Inflammatory macrophage treated with lipopolysaccharide for 4 hours (primary cell): ENCODE data around the gene URM1.
"Not testable (repeated sequence)": the region's sequence is repeated elsewhere in the genome, so short reads cannot be mapped to it uniquely, and the experiment has no call there.

ENCODE experiments used
- DNase-seq: peaks from one replicate; pipeline ENCODE4 v3.0.0-alpha.2; 2020

The URM1 gene

GRCh38 chr9:128412120-128412790, 41.1 kb downstream of the URM1 start:
- DNase-seq = peak; percentile 25

DNA sequence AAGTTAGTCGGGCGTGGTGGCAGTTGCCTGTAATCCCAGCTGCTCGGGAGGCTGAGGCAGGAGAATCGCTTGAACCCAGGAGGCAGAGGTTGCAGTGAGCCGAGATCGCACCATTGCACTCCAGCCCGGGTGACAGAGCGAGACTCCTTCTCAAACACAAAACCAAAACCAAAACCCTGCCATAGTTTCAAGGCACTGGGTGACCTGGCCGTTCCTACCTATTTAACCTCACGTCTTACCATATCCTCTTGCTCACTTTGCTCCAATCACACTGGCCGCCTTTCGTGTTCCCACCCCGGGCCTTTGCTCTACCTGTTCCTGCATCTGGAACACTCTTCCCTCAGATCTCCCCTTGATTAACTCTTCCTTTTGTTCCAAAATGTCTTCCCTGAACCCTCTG, 42.6 kb downstream of the URM1 start:
- not testable (repeated sequence) for DNase-seq

DNA sequence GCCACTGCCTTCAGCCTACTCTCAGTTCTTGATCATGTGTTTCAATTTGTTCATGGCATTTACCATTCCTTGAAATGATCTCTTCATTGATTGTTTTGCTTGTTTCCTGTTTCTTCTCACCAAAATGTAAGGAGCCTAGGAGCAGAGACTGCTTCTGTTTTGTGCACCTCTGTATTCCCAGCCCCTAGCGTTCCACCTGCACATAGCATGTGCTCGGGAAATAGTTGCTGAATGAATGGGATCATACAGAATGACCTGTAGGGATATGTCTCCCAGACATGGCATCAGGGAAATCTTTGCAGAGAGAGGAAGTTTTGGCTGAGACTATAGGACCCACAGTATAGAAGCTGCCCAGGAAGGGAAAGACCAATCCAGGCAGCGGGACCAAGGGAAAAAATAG, 43.3 kb downstream of the URM1 start:
- no peak for DNase-seq

DNA sequence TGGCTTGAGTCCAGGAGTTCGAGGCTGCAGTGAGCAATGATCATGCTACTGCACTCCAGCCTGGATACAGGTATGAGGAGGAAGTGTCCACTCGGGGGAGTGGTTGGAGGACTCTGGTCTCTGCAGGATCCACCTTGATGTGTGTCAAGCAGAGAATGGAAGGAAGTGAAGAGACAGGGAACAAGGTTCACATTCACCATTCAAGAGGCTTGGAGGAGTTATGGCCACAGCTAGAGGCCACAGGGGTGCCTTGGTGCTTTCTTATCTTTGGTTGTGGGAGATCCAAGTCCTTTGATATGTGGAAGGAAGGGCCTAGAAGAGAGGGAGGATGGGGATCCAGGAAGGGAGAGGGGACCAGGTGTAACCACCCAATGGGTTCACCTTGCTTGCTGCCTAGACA, 44.1 kb downstream of the URM1 start:
- no peak for DNase-seq

DNA sequence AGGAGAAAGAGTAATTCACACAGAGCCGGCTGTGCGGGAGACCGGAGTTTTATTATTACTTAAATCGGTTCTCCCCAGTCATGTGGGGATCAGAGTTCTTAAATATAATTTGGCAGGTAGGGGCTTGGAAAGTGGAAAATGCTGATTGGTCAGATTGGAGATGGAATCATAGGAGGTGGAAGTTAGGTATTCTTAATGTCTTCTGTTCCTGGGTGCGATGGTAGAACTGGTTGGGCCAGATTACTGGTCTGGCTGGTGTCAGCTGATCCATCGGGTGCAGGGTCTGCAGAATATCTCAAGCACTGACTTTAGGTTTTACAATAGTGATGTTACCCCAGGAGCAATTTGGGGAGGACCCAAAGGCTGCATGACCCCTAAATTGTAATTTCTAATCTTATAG, 44.8 kb downstream of the URM1 start:
- no peak for DNase-seq

GRCh38 chr9:128416432-128417019, 45.4 kb downstream of the URM1 start:
- DNase-seq = no peak

- no peak for DNase-seq
These were observed 48.1 kb downstream of the URM1 start for GRCh38 chr9:128419061-128419925.

DNA sequence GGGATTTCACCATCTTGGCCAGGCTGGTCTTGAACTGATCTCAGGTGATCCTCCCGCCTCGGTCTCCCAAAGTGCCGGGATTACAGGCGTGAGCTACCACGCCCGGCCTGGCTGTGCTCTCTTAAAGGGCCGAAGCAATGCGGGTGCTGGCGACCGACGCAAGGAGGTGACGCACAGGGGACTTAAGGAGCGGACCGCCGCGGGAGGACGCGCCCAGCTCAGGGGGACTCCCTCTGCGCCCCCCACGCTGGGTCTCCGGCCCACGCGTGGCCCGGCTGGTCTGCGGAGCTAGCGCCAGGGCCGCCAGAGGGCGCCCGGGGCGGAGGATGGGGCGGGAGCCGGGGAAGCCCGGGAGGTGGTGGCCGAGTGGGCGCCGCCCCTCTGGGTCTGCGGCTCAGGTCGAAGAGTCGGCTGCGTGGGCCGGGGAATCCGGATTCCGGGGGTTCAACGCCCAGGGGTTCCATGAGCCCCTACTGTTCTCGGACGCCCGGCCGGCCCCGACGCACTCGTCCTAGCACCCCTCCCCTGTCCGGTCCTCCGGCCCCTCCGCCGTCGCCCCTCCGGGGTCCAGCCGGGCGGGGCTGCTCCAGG, 49.0 kb downstream of the URM1 start:
- peak; percentile 82 for DNase-seq

GRCh38 chr9:128420651-128421481, 49.7 kb downstream of the URM1 start, which contains the start of gene CERCAM:
CERCAM (plus strand) TSS chr9:128420857; CDS start chr9:128420878, 21 bp downstream.
- peak; percentile 38 for DNase-seq

- DNase-seq = peak; percentile 44
These were observed 50.4 kb downstream of the URM1 start for GRCh38 chr9:128421482-128421996.

- DNase-seq = not testable (repeated sequence)
These were observed 51.0 kb downstream of the URM1 start for GRCh38 chr9:128422022-128422782.

- DNase-seq = no peak
These were observed 51.6 kb downstream of the URM1 start for GRCh38 chr9:128422783-128423150.

DNA sequence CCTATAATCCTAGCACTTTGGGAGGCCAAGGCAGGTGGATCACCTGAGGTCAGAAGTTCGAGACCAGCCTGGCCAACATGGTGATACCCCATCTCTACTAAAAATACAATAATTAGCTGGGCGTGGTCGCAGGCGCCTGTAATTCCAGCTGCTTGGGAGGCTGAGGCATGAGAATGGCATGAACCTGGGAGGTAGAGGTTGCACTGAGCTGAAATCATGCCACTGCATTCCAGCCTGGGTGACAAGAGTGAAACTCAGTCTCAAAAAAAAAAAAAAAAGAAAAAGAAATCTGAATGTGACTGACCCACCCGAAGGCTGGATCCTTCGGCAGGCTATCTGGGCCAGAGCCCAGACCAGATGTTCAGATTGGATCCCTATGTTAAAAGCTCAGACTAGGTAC, 52.2 kb downstream of the URM1 start:
- not testable (repeated sequence) for DNase-seq

DNA sequence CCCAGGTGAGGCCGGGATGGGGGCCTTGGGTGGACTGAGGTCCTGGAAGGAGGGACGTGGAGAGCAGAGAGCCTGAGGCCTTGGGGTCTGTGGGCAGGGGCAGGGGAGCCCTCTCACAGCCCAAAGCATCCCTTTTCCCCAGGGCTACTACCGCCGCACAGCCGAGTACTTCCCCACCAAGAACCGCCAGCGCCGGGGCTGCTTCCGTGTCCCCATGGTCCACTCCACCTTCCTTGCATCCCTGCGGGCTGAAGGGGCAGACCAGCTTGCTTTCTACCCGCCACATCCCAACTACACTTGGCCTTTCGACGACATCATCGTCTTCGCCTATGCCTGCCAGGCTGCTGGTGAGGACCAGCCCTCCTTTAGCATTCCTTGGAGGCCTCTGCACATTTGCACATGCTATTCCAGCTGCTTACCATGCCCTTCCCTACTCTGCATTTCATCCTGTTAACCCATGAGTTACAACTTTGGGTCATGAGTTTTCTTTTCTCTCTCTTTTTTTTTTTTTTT, 53.1 kb downstream of the URM1 start:
- no peak for DNase-seq

DNA sequence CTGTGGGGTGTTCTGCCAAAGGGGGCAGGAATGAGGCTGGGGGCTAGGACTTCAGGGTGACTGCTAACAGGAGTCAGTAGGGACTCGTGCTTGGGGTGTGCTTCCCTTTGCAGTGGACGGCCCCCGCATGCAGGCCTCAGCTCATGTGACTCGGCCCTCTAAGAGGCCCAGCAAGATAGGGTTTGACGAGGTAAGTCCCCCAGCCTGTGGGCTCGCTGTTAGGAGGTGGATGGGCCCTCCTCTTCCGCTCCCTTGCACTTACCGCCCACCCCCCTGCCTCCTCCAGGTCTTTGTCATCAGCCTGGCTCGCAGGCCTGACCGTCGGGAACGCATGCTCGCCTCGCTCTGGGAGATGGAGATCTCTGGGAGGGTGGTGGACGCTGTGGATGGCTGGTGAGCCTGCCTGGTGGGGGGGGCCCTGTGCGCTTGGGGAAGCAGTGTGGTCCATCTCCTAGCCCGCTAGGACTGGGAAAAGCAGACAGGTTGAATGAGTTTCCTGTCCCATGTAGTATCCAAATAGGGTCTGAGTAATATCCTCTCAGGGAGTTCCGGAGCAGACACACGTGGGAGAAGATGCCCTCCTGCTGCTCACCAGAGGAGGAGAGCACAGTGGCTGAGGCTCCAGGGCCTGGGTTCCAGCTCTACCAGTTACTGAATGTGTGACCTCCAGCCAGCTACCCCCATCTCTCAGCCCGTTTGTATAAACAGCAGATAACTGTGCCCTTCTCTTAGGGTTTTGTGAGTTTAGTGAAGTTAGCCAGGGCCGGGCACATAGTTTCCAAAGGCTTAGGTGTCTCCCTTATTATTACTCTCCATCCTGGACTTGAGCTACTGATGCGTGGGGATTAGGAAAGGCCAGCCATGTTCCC, 57.7 kb downstream of the URM1 start:
- no peak for DNase-seq

DNA sequence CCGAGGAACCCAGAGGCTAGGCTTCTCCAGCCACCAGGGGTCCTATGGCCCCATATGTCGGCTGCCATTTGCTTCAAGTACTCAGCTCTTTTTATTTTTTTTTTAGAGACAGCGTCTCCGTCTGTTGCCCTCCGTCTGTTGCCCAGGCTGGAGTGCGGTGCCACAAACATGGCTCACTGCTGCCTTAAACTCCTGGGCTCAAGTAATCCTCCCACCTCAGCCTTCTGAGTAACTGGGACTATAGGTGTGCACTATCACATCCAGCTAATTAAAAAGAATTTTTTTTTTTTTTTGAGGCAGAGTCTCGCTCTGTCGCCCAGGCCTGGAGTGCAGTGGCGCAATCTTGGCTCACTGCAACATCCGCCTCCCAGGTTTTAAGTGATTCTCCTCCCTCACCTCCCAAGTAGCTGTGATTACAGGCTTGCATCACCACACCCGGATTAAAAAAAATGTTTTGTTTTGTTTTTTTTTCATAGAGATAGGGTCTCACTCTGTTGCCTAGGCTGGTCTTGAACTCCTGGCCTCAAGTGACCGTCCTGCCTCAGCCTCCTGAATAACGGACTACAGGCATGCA, 58.4 kb downstream of the URM1 start:
- DNase-seq = no peak

- no peak for DNase-seq
These were observed 60.0 kb downstream of the URM1 start for GRCh38 chr9:128431207-128431606.

DNA sequence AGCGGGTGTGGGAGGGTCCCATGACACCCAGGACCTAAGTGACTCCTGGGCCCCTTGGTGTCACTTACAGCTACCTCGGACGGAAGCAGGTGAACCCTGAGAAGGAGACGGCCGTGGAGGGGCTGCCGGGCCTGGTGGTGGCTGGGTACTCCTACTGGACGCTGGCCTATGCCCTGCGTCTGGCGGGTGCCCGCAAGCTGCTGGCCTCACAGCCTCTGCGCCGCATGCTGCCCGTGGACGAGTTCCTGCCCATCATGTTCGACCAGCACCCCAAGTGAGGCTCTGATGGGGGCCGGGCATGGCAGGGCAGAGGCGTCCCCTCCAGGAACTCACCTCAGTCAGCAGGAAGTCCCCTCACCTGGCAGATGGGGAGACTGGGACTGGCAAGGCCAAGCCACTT, 63.2 kb downstream of the URM1 start:
- DNase-seq = no peak

DNA sequence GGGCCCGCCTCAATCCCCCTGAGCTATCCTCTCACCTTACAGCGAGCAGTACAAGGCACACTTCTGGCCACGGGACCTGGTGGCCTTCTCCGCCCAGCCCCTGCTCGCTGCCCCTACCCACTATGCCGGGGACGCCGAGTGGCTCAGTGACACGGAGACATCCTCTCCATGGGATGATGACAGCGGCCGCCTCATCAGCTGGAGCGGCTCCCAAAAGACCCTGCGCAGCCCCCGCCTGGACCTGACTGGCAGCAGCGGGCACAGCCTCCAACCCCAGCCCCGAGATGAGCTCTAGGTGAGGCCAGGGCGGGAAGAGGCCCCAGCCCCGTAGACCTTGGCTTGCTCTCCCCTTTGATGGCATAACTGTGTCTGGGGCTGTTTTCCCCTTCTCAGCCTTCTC, 64.4 kb downstream of the URM1 start:
- DNase-seq = no peak
